ENCODE results near the gene KCNH3. TPM values are rescaled to one million over a fixed set of nuclear protein-coding genes. Genes with fewer than 3 reads are reported as not detected.

Gene KCNH3
- total RNA-seq, 1 donor from 2014 or later, result not detected

GRCh38 chr12:49567302-49567610 lies 28.4 kb downstream of the KCNH3 start:
- Histone ChIP-seq H3F3A (ENCODE audit: low read depth) (no peaks in the 10 kb centered on the region), H3K4me3 (peak overlapping the region; percentile 70), H4K20me1 (ENCODE audit: low read depth) (no peaks in the 10 kb centered on the region), H3K27me3 (no peaks in the 10 kb centered on the region), H3K9me3 (ENCODE audit: low read depth) (no peaks in the 10 kb centered on the region), H3K27ac (no peak overlapping the region), H3K4me1 (peaks cover 10% of the 10 kb centered on the region), H3K4me2 (peak overlapping the region; percentile 97), H2AFZ (replicated peaks) (peak overlapping the region; percentile 95), H3K79me2 (ENCODE audit: low read depth) (peaks cover 58% of the 10 kb centered on the region), H3K36me3 (no peaks in the 10 kb centered on the region), H3K9ac (peak overlapping the region; percentile 88)
- H3K4me3 Mint-ChIP-seq, result peak overlapping the region; percentile 98
- no peaks in the 10 kb centered on the region for H3K9me3 Mint-ChIP-seq
- H3K36me3 Mint-ChIP-seq, result peaks cover 14% of the 10 kb centered on the region
- peaks cover 13% of the 10 kb centered on the region for H3K27me3 Mint-ChIP-seq (ENCODE audit: insufficient read depth, low read depth)
- no peak for DNase-seq (ENCODE audit: low spot score)
- peak overlapping the region; percentile 94 for H3K27ac Mint-ChIP-seq
- H3K4me1 Mint-ChIP-seq, result peaks cover 13% of the 10 kb centered on the region
- TF ChIP-seq EZH2 (IDR thresholded peaks at IDR 0.05), result no peak
- no peak for TF ChIP-seq CTCF (IDR thresholded peaks at IDR 0.05)
- no peak for TF ChIP-seq EZH2phosphoT487 (IDR thresholded peaks at IDR 0.05)

- Histone ChIP-seq H2AFZ (replicated peaks) (peak within 1 kb of the TSS; percentile 95), H3K4me2 (peak within 1 kb of the TSS; percentile 97), H3K79me2 (ENCODE audit: low read depth) (peaks cover 58% of the 10 kb centered on the region), H3K27me3 (no peaks in the 10 kb centered on the region), H4K20me1 (ENCODE audit: low read depth) (no peaks in the 10 kb centered on the region), H3K4me3 (peak within 1 kb of the TSS; percentile 70), H3K36me3 (no peaks in the 10 kb centered on the region), H3K9ac (peak within 1 kb of the TSS; percentile 88), H3K4me1 (peaks cover 10% of the 10 kb centered on the region), H3F3A (ENCODE audit: low read depth) (no peaks in the 10 kb centered on the region), H3K27ac (peak within 1 kb of the TSS; percentile 31), H3K9me3 (ENCODE audit: low read depth) (no peaks in the 10 kb centered on the region)
- Mint-ChIP-seq H3K27ac (peak within 1 kb of the TSS; percentile 99), H3K4me3 (peak within 1 kb of the TSS; percentile 98), H3K9me3 (no peaks in the 10 kb centered on the region), H3K36me3 (peaks cover 13% of the 10 kb centered on the region), H3K27me3 (ENCODE audit: insufficient read depth, low read depth) (peaks cover 11% of the 10 kb centered on the region), H3K4me1 (peaks cover 13% of the 10 kb centered on the region)
- peak; percentile 96 for DNase-seq (ENCODE audit: low spot score)
- TF ChIP-seq CTCF (IDR thresholded peaks at IDR 0.05) (no peak), EZH2phosphoT487 (IDR thresholded peaks at IDR 0.05) (no peak), EZH2 (IDR thresholded peaks at IDR 0.05) (no peak)
Observed at GRCh38 chr12:49567611-49568441, 29.0 kb downstream of the KCNH3 start, which contains the start of gene MCRS1. TSS of gene MCRS1 (minus strand) at chr12:49568142. CDS start at chr12:49566731, 1,411 bp downstream.

GRCh38 chr12:49568442-49569162 lies 29.8 kb downstream of the KCNH3 start:
- peak overlapping the region; percentile 98 for H3K4me3 Mint-ChIP-seq

More at GRCh38 chr12:49568442-49569162, 29.8 kb downstream of the KCNH3 start:
- no peaks in the 10 kb centered on the region for H3K9me3 ChIP-seq (ENCODE audit: low read depth)
- H3K4me1 ChIP-seq, result peaks cover 10% of the 10 kb centered on the region
- Mint-ChIP-seq H3K9me3 (no peaks in the 10 kb centered on the region), H3K27me3 (ENCODE audit: insufficient read depth, low read depth) (peaks cover 9% of the 10 kb centered on the region), H3K4me1 (peaks cover 13% of the 10 kb centered on the region), H3K36me3 (peaks cover 15% of the 10 kb centered on the region), H3K27ac (peak overlapping the region; percentile 99)
- H3K4me2 ChIP-seq, result peak overlapping the region; percentile 97
- H3F3A ChIP-seq (ENCODE audit: low read depth), result no peaks in the 10 kb centered on the region
- no peaks in the 10 kb centered on the region for H4K20me1 ChIP-seq (ENCODE audit: low read depth)
- peaks cover 58% of the 10 kb centered on the region for H3K79me2 ChIP-seq (ENCODE audit: low read depth)
- DNase-seq (ENCODE audit: low spot score), result no peak
- H3K36me3 ChIP-seq, result no peaks in the 10 kb centered on the region
- no peaks in the 10 kb centered on the region for H3K27me3 ChIP-seq
- no peak for TF ChIP-seq CTCF (IDR thresholded peaks at IDR 0.05)
- no peak for TF ChIP-seq EZH2 (IDR thresholded peaks at IDR 0.05)
- no peak for TF ChIP-seq EZH2phosphoT487 (IDR thresholded peaks at IDR 0.05)
- peak overlapping the region; percentile 70 for H3K4me3 ChIP-seq
- peak overlapping the region; percentile 95 for H2AFZ ChIP-seq (replicated peaks)
- H3K27ac ChIP-seq, result peak overlapping the region; percentile 31
- peak overlapping the region; percentile 88 for H3K9ac ChIP-seq

All from neural progenitor cell (in vitro differentiated cells).